ENCODE measurements around the gene NLGN1. TPM values are rescaled to one million over a fixed set of nuclear protein-coding genes. Genes with fewer than 3 reads are reported as not detected.

NLGN1 gene
- total and polyA plus RNA-seq, 11 donors: 1.8 to 27.6 (median 15.5) TPM

- intact Hi-C loops (cut with DNase I): loop anchor here in 1 of 10 donors (5.0 kb wide), 1 partner anchor 582 kb away; no protein-coding TSS in a partner anchor
- no peaks in the 10 kb centered on the region for H3K27me3 ChIP-seq
- no peaks in the 10 kb centered on the region for H3K4me1 ChIP-seq
- ATAC-seq: no peak
- TF ChIP-seq POLR2A (IDR thresholded peaks at IDR 0.05) (no peak), CTCF (IDR thresholded peaks at IDR 0.05) (no peak)
- H3K4me3 ChIP-seq: no peak overlapping the region
- no peaks in the 10 kb centered on the region for H3K36me3 ChIP-seq
- H3K27ac ChIP-seq: no peak overlapping the region
- no peaks in the 10 kb centered on the region for H3K9me3 ChIP-seq
- DNase-seq: no peak
Measured at GRCh38 chr3:173755161-173755560, 357.6 kb downstream of the NLGN1 start.

- no peak for DNase-seq
- Histone ChIP-seq H3K27me3 (no peaks in the 10 kb centered on the region), H3K9me3 (no peaks in the 10 kb centered on the region), H3K4me1 (peaks cover 0 to 5% (median 0%) of the 10 kb centered on the region in 12 donors), H3K36me3 (no peaks in the 10 kb centered on the region), H3K4me3 (no peak overlapping the region), H3K27ac (no peak overlapping the region)
- TF ChIP-seq POLR2A (IDR thresholded peaks at IDR 0.05): no peak
- TF ChIP-seq CTCF (IDR thresholded peaks at IDR 0.05): no peak
- no peak for ATAC-seq
- 36 to 46% (median 39%) methylated on average over 4 of the region's 4 CpGs for WGBS, 4 donors
- intact Hi-C loops (cut with DNase I): no loop called here
Measured at GRCh38 chr3:173761161-173761560, 363.6 kb downstream of the NLGN1 start.

- Histone ChIP-seq H3K4me3 (no peak overlapping the region), H3K27ac (no peak overlapping the region), H3K9me3 (no peaks in the 10 kb centered on the region), H3K27me3 (no peaks in the 10 kb centered on the region), H3K4me1 (peaks cover 0 to 5% (median 0%) of the 10 kb centered on the region in 12 donors), H3K36me3 (no peaks in the 10 kb centered on the region)
- WGBS, 4 donors: 77 to 87% (median 84%) methylated on average over 4 of the region's 4 CpGs
- DNase-seq (no peak), ATAC-seq (no peak)
- intact Hi-C loops (cut with DNase I): no loop called here
- no peak for TF ChIP-seq CTCF (IDR thresholded peaks at IDR 0.05)
- no peak for TF ChIP-seq POLR2A (IDR thresholded peaks at IDR 0.05)
Measured at GRCh38 chr3:173762501-173762900, 365.0 kb downstream of the NLGN1 start.

GRCh38 chr3:173770011-173770410 is 372.5 kb downstream of the NLGN1 start:
- H3K4me3 ChIP-seq: no peak overlapping the region
- TF ChIP-seq POLR2A (IDR thresholded peaks at IDR 0.05) (no peak), CTCF (IDR thresholded peaks at IDR 0.05) (no peak)
- H3K36me3 ChIP-seq: no peaks in the 10 kb centered on the region
- no peaks in the 10 kb centered on the region for H3K27me3 ChIP-seq
- H3K27ac ChIP-seq: no peak overlapping the region
- WGBS, 4 donors: 62 to 80% (median 68%) methylated on average over 2 of the region's 2 CpGs
- no peak for DNase-seq
- no peak for ATAC-seq
- intact Hi-C loops (cut with DNase I): no loop called here
- H3K9me3 ChIP-seq: no peaks in the 10 kb centered on the region
- no peaks in the 10 kb centered on the region for H3K4me1 ChIP-seq

Data from heart left ventricle (tissue), 16 donors.